ENCODE measurements around the gene CNTLN.
"Not testable (repeated sequence)": the region's sequence is repeated elsewhere in the genome, so short reads cannot be mapped to it uniquely, and the experiment has no call there.

Gene CNTLN

GRCh38 chr9:17236147-17236546, 101.3 kb downstream of the CNTLN start:
- in situ Hi-C loops (cut with MboI; ENCODE audit: low sequenced_read_pairs, unreplicated experiment), result no loop called here
- DNase-seq (ENCODE audit: low spot score), result no peak
- TF ChIP-seq, protein P1, sequence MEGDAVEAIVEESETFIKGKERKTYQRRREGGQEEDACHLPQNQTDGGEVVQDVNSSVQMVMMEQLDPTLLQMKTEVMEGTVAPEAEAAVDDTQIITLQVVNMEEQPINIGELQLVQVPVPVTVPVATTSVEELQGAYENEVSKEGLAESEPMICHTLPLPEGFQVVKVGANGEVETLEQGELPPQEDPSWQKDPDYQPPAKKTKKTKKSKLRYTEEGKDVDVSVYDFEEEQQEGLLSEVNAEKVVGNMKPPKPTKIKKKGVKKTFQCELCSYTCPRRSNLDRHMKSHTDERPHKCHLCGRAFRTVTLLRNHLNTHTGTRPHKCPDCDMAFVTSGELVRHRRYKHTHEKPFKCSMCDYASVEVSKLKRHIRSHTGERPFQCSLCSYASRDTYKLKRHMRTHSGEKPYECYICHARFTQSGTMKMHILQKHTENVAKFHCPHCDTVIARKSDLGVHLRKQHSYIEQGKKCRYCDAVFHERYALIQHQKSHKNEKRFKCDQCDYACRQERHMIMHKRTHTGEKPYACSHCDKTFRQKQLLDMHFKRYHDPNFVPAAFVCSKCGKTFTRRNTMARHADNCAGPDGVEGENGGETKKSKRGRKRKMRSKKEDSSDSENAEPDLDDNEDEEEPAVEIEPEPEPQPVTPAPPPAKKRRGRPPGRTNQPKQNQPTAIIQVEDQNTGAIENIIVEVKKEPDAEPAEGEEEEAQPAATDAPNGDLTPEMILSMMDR (IDR thresholded peaks at IDR 0.05; ENCODE audit: borderline replicate concordance, control extremely low read depth, extremely low read depth, insufficient read depth, missing control alignments), result no peak

- TF ChIP-seq, protein P1 (IDR thresholded peaks at IDR 0.05; ENCODE audit: borderline replicate concordance, control extremely low read depth, extremely low read depth, insufficient read depth, missing control alignments), result no peak
- DNase-seq (ENCODE audit: low spot score), result no peak
- in situ Hi-C loops (cut with MboI; ENCODE audit: low sequenced_read_pairs, unreplicated experiment), result no loop called here
These were observed 111.9 kb downstream of the CNTLN start for GRCh38 chr9:17246770-17247169.

GRCh38 chr9:17251100-17251499, 116.3 kb downstream of the CNTLN start:
- no peak for DNase-seq (ENCODE audit: low spot score)
- in situ Hi-C loops (cut with MboI; ENCODE audit: low sequenced_read_pairs, unreplicated experiment), result no loop called here
- TF ChIP-seq, protein P1 (IDR thresholded peaks at IDR 0.05; ENCODE audit: borderline replicate concordance, control extremely low read depth, extremely low read depth, insufficient read depth, missing control alignments), result no peak

GRCh38 chr9:17268531-17269188, 133.8 kb downstream of the CNTLN start:
- DNase-seq (ENCODE audit: low spot score); in situ Hi-C loops (cut with MboI; ENCODE audit: low sequenced_read_pairs, unreplicated experiment): not testable (repeated sequence)

DNA sequence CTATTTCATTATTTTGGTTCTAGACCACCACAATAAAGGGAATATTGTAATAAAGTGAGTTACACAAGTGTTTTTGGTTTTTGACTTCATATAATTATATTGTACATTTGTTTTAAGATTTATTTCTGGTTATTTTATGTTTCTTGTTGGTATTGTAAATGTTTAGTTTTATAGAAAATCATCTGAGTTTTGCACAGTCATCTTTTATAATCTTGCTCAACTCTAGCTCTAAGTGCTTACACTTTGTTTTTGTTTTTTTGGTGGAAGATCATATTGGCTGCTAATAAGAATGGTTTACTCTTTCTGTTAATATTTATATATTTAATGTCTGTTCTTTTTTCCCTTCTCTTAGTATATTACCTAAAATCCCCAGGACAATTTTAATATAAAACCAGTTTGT, 135.0 kb downstream of the CNTLN start:
- no peak for DNase-seq (ENCODE audit: low spot score)
- in situ Hi-C loops (cut with MboI; ENCODE audit: low sequenced_read_pairs, unreplicated experiment), result no loop called here
- TF ChIP-seq, protein P1 (IDR thresholded peaks at IDR 0.05; ENCODE audit: borderline replicate concordance, control extremely low read depth, extremely low read depth, insufficient read depth, missing control alignments), result no peak

DNA sequence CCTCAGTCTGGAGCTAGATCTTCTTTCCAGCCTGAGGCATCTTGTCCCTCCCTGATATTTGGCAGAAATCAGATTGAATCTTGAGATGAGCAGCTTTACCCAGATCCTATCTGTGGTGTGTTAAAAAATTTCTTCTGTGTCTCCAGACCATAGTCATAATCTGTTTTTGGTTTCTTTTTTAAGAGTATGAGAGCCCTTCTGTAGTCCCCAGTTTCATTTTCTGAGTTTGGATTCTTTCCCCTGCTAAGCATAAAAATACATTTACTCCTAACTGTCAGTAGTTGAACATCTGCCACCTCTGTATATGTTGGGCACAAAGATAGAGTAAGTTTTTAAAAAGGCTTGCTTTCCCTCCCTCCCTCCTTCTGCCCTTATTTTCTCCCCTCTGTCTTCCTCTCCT, 137.7 kb downstream of the CNTLN start:
- TF ChIP-seq, protein P1 (IDR thresholded peaks at IDR 0.05; ENCODE audit: borderline replicate concordance, control extremely low read depth, extremely low read depth, insufficient read depth, missing control alignments), result no peak
- DNase-seq (ENCODE audit: low spot score), result no peak
- in situ Hi-C loops (cut with MboI; ENCODE audit: low sequenced_read_pairs, unreplicated experiment), result no loop called here

DNA sequence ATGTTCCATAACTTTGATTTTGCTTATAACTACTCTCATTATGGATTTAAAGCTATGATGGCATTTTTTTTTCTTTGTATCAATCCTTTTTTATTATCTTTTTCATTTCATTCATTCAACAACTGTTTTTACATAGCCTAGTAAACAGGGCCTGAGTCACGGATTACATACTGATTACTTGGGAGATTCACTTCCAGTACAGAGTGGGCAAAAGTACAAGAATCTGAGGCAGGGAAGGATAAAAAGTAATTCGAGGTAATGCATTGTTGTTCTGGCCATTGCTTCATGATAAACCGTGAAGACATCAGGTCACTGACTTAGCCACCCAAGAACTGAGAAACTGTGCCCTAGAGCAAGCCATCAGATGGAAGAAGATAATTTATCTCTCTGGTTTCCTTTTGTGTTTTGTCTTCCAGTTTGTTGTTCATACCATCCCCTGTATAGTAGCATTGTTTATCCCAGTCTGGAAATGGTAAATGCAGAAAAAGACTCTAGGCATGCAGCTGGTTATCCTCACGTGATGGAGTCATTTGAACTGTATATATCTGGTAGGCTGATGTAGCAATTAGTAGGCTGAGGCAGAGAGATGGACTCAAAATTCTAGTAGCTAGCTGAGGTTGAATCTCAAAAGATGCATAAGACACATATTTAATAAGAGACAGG, 145.6 kb downstream of the CNTLN start:
- TF ChIP-seq, protein P1 (IDR thresholded peaks at IDR 0.05; ENCODE audit: borderline replicate concordance, control extremely low read depth, extremely low read depth, insufficient read depth, missing control alignments), result no peak
- DNase-seq (ENCODE audit: low spot score), result no peak
- in situ Hi-C loops (cut with MboI; ENCODE audit: low sequenced_read_pairs, unreplicated experiment), result no loop called here

DNA sequence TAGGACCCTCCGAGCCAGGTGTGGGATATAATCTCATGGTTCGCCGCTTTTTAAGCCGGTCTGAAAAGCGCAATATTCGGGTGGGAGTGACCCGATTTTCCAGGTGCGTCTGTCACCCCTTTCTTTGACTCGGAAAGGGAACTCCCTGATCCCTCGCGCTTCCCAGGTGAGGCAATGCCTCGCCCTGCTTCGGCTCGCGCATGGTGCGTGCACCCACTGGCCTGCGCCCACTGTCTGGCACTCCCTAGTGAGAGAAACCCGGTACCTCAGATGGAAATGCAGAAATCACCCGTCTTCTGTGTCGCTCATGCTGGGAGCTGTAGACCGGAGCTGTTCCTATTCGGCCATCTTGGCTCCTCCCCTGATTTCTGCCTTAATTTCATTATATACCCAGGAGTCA, 155.8 kb downstream of the CNTLN start:
- in situ Hi-C loops (cut with MboI; ENCODE audit: low sequenced_read_pairs, unreplicated experiment); DNase-seq (ENCODE audit: low spot score): not testable (repeated sequence)

Data from GM13976 (cell line).